ENCODE measurements around the gene IGFBPL1. TPM values are rescaled to one million over a fixed set of nuclear protein-coding genes. Genes with fewer than 3 reads are reported as not detected.
A peak's percentile ranks its signal among the peaks of the same experiment; 100 is the strongest.

IGFBPL1 gene
- total RNA-seq, 4 donors from 2014 or later: not detected

DNA sequence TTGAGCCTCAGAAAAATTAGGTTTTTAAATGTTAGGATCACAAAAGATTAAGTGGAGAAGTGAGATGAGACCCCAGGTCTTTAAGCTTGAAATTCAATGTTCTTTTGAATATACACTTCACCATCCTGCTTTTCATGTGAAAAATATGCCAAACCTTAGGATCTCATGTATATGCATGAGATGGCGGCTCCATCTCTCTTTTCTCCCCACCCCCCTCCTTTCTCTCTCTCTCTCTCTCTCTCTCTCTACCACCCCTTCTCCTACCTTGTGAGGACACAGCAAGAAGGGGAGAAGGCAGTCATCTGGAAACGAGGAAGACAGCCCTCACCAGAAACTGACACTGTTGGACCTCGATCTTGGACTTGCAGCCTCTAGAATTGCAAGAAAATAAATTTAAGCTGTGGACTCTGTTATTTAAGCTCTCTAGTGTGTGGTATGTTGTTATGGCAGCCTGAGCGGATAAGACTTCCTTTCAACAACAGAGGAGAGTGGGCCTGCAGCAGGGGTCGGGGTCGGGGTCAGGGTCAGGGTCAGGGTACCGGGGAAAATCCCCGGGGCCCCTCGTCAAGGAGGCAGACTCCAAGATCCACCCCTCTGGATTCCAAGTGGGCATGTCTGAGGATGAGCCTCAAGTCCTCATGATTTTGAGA lies 48.1 kb downstream of the IGFBPL1 start:
- 52 to 61% methylated on average over 7 to 9 of the region's 9 CpGs for WGBS, 2 donors (ENCODE audit: low coverage in 1 of 2)
- in situ Hi-C loops (cut with MboI; ENCODE audit: low pct_ligation_motif_present in 1 of 4, low pct_unique_long_range_greater_than_20kb in 1 of 4, low sequenced_read_pairs in 3 of 4): no loop called here
- Histone ChIP-seq H3K27me3 (no peaks in the 10 kb centered on the region), H3K36me3 (no peaks in the 10 kb centered on the region), H3K27ac (peak overlapping the region; percentile 9 to 39 (median 24)), H3K9me3 (no peaks in the 10 kb centered on the region), H3K4me1 (peaks cover 0 to 14% (median 8%) of the 10 kb centered on the region in 4 donors), H3K4me3 (no peak overlapping the region)
- intact Hi-C loops (cut with DNase I; ENCODE audit: low total_unique reads): no loop called here
- TF ChIP-seq, protein P1, sequence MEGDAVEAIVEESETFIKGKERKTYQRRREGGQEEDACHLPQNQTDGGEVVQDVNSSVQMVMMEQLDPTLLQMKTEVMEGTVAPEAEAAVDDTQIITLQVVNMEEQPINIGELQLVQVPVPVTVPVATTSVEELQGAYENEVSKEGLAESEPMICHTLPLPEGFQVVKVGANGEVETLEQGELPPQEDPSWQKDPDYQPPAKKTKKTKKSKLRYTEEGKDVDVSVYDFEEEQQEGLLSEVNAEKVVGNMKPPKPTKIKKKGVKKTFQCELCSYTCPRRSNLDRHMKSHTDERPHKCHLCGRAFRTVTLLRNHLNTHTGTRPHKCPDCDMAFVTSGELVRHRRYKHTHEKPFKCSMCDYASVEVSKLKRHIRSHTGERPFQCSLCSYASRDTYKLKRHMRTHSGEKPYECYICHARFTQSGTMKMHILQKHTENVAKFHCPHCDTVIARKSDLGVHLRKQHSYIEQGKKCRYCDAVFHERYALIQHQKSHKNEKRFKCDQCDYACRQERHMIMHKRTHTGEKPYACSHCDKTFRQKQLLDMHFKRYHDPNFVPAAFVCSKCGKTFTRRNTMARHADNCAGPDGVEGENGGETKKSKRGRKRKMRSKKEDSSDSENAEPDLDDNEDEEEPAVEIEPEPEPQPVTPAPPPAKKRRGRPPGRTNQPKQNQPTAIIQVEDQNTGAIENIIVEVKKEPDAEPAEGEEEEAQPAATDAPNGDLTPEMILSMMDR (IDR thresholded peaks at IDR 0.05): no peak
- no peak for TF ChIP-seq POLR2A (IDR thresholded peaks at IDR 0.05)
- TF ChIP-seq POLR2AphosphoS5 (IDR thresholded peaks at IDR 0.05): no peak
- no peak for TF ChIP-seq EP300 (IDR thresholded peaks at IDR 0.05; ENCODE audit: low read depth)
- DNase-seq: no peak

DNA sequence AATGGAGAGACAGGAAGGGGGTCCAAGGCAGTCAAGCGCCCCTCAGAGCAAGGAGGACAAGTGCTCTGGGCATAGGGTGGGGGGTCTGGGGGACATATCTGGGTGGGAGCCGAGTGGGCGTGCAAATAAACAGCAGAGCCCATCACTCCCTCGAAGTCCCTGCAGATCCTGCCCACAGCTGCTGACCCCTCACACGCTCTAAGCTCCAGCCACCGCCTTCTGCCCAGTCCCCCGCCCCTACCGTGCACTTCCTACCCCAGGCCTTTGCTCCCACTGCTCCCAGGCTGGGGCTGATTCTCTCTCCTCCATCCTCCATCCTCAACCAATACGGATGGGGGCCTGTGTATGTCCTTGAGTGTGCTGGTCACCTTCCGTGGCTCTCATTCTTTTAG lies 48.7 kb downstream of the IGFBPL1 start:
- H3K27ac ChIP-seq: peak overlapping the region in 3 of 4 donors; percentile 9 to 59 (median 59)
- no peak for TF ChIP-seq POLR2A (IDR thresholded peaks at IDR 0.05)
- no peak for TF ChIP-seq EP300 (IDR thresholded peaks at IDR 0.05; ENCODE audit: low read depth)
- TF ChIP-seq, protein P1 (IDR thresholded peaks at IDR 0.05): no peak
- TF ChIP-seq POLR2AphosphoS5 (IDR thresholded peaks at IDR 0.05): no peak
- H3K4me1 ChIP-seq: peaks cover 0 to 8% (median 4%) of the 10 kb centered on the region in 4 donors
- H3K9me3 ChIP-seq: no peaks in the 10 kb centered on the region
- intact Hi-C loops (cut with DNase I; ENCODE audit: low total_unique reads) (no loop called here), in situ Hi-C loops (cut with MboI; ENCODE audit: low pct_ligation_motif_present in 1 of 4, low pct_unique_long_range_greater_than_20kb in 1 of 4, low sequenced_read_pairs in 3 of 4) (no loop called here)
- H3K27me3 ChIP-seq: no peaks in the 10 kb centered on the region
- WGBS, 2 donors (ENCODE audit: low coverage in 1 of 2): 67 to 81% methylated on average over 9 to 10 of the region's 10 CpGs
- DNase-seq: no peak
- H3K36me3 ChIP-seq: no peaks in the 10 kb centered on the region
- no peak overlapping the region for H3K4me3 ChIP-seq

DNA sequence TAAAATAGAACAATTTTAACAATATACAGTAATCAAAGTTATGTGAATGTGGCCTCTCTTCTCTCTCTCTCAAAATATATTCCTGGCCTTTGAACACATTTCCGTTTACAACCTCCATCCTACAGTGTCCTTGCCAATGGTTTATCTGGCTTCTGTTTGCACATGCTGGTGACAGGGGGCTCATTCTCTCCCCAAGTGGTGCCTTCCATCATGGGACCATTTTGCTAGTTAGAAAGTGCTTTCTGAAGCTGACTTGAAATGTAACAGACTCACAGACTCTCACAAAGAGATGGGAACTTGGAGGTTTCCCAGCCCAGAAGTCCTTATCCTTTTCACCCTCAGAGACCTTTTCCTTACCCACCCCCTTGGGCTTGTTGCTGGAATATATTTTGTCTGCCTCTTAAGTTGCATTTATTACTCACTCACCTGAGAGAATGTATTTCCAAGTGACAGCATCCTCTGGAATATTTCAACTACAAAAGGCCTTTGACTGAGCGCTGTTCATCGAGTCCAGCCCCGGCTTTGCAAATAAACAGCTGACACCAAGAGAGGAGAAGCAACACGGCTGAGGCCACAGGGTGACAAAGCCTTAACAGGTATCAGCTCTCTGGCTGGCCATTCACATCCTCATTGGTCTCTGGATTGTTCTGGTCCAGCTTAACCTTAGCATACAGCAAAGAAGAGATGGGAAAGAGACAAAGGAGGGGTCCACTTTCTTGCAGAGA lies 49.2 kb downstream of the IGFBPL1 start:
- no peaks in the 10 kb centered on the region for H3K9me3 ChIP-seq
- peaks cover 0 to 7% (median 4%) of the 10 kb centered on the region in 4 donors for H3K4me1 ChIP-seq
- intact Hi-C loops (cut with DNase I; ENCODE audit: low total_unique reads) (no loop called here), in situ Hi-C loops (cut with MboI; ENCODE audit: low pct_ligation_motif_present in 1 of 4, low pct_unique_long_range_greater_than_20kb in 1 of 4, low sequenced_read_pairs in 3 of 4) (loop anchor here (25.0 kb wide), 3 partner anchors 213 to 463 kb away; partner anchors contain the start of gene SLC25A51 (in 3 of the 4))
- H3K36me3 ChIP-seq: no peaks in the 10 kb centered on the region
- 25 to 44% methylated on average over 5 of the region's 5 CpGs for WGBS, 2 donors (ENCODE audit: low coverage in 1 of 2)
- peak overlapping the region in 3 of 4 donors; percentile 9 to 59 (median 59) for H3K27ac ChIP-seq
- no peaks in the 10 kb centered on the region for H3K27me3 ChIP-seq
- TF ChIP-seq, protein P1 (IDR thresholded peaks at IDR 0.05): no peak
- TF ChIP-seq POLR2A (IDR thresholded peaks at IDR 0.05) (no peak), EP300 (IDR thresholded peaks at IDR 0.05; ENCODE audit: low read depth) (no peak), POLR2AphosphoS5 (IDR thresholded peaks at IDR 0.05) (peak in 1 of 3 donors; percentile 28)
- no peak for DNase-seq
- no peak overlapping the region for H3K4me3 ChIP-seq

DNA sequence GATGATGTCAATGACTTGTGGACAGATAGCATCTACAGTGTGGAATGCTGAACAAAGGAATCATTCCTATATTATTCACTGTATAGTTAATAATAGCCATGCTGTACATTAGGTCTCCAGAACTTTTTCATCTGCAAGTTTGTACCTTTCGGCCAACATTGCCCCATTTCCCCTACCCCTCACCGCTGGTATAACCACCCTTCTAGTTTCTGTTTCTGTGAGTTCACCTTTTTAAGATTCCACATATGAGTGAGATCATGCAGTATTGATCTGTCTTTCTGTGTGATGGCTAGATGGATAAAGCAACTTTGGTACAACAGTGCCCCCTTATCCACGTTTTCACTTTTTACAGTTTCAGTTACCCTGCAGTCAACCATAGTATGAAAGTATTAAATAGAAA lies 50.6 kb downstream of the IGFBPL1 start:
- H3K27ac ChIP-seq: no peak overlapping the region
- H3K36me3 ChIP-seq: no peaks in the 10 kb centered on the region
- H3K4me1 ChIP-seq: peaks cover 0 to 7% (median 4%) of the 10 kb centered on the region in 4 donors
- intact Hi-C loops (cut with DNase I; ENCODE audit: low total_unique reads): no loop called here
- no peaks in the 10 kb centered on the region for H3K27me3 ChIP-seq
- no peak for DNase-seq
- WGBS, 2 donors (ENCODE audit: low coverage in 1 of 2): 67 to 70% methylated on average over 3 of the region's 3 CpGs
- no peaks in the 10 kb centered on the region for H3K9me3 ChIP-seq
- in situ Hi-C loops (cut with MboI; ENCODE audit: low pct_ligation_motif_present in 1 of 4, low pct_unique_long_range_greater_than_20kb in 1 of 4, low sequenced_read_pairs in 3 of 4): loop anchor here (25.0 kb wide), 3 partner anchors 211 to 461 kb away; partner anchors contain the start of gene SLC25A51 (in 3 of the 4)
- TF ChIP-seq EP300 (IDR thresholded peaks at IDR 0.05; ENCODE audit: low read depth): no peak
- TF ChIP-seq, protein P1 (IDR thresholded peaks at IDR 0.05): no peak
- TF ChIP-seq POLR2AphosphoS5 (IDR thresholded peaks at IDR 0.05): no peak
- TF ChIP-seq POLR2A (IDR thresholded peaks at IDR 0.05): no peak
- no peak overlapping the region for H3K4me3 ChIP-seq
